CD4-positive, alpha-beta T cell treated with Interleukin-1 beta for 1 hour (primary cell): ENCODE results near the gene NPFFR2.
"Not testable (repeated sequence)": the region's sequence is repeated elsewhere in the genome, so short reads cannot be mapped to it uniquely, and the experiment has no call there.

Experiments used
- DNase-seq, 2 donors: peaks; one replicate each; pipeline ENCODE4 v3.0.0-alpha.2; 2020 to 2022

The NPFFR2 gene

DNA sequence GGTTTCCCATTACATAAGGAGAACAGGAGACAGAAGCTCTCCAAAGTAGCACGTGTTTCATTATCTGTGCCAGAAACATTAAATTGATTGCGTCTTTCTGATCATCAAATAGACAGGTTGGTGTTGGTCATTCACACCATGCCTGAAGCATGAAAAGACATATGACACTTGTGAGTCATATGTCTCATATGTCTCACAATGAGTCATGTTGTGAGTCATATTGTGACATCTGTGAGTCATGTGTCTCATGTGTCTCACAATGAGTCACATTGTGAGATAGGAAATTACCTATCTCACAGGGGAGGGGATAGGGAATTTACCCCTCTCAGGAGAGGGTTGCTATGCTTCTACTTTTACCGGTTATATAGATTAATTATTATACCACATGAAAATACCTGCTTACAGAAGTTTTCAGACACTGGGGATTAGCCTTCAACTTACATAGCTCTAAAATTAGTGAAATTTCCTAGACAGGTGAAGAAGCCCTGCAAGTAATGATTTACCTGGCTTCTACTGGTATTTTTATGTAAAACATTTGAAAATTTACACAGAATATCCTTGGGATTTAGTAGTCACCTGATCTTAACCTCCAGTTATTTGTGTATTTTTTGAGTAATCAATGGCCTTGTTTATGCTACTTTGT lies 80.8 kb downstream of the NPFFR2 start:
- no peak for DNase-seq

GRCh38 chr4:72118017-72118416 lies 86.2 kb downstream of the NPFFR2 start:
- DNase-seq: no peak

DNA sequence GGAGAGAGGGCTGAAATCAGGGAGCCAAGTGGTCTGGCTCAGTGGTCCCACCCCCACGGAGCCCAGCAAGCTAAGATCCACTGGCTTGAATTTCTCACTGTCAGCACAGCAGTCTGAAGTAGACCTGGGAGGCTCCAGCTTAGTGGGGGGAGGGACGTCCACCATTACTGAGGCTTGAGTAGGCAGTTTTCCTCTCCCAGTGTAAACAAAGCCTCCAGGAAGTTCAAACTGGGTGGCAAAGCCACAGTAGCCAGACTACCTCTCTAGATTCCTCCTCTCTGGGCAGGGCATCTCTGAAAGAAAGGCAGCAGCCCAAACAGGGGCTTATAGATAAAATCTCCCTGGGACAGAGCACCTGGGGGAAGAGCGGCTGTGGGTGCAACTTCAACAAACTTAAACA lies 88.1 kb downstream of the NPFFR2 start:
- DNase-seq: no peak

- DNase-seq: no peak
Measured at GRCh38 chr4:72128741-72129140, 96.9 kb downstream of the NPFFR2 start.

DNA sequence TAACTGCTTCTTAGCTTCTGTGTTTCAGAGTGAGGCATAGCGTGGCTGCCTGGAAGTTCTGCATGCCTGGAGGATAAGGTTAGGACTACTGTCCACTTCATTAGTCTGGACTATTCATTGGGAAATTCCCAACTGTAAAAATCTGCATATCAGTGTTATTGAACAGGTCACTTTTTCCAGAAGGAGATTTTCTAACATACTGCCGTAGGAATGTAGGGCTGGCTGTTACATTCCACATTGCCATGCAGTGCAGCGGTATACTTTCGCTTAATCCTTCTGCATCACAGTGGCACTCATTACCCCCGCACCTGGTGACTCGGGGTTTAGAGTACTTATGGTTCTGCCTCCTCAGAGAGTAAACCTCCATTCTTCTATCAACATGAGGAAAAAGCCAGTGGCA lies 104.6 kb downstream of the NPFFR2 start:
- DNase-seq: no peak

- not testable (repeated sequence) for DNase-seq
Measured at GRCh38 chr4:72139997-72140396, 108.2 kb downstream of the NPFFR2 start.

DNA sequence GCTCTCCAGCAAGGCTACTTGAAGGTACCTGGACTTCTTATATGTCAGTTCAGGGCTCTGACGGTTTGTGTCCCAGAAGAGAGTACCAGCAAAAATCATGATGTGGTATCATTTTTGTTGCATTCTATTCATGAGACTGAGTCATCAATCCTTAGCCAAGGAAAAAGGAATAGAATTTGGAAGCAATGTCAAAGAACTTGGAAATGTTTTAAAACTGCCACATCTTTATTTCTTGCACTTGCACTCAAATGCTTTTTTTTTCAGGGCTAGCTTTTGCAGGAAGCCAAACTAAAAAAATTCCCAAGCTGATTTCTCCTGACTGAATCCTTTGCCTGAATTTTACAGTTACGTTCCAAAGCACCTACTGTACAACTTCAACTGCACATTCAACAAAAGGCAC lies 112.4 kb downstream of the NPFFR2 start:
- DNase-seq: no peak

- no peak for DNase-seq
Measured at GRCh38 chr4:72152731-72153130, 120.9 kb downstream of the NPFFR2 start.

DNA sequence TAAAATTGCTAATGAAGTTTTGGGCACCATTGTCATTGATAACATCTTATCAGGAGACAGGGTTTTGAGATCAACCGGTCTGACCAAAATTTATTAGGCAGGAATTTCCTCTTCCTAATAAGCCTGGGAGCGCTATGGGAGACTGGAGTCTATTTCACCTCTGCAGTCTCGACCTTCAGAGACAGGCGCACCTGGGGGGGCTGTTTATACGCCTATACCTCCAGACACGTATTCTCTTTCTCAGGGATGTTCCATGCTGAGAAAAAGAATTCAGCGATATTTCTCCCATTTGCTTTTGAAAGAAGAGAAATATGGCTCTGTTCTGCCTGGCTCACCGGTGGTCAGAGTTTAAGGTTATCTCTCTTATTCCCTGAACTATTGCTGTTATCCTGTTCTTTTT lies 121.8 kb downstream of the NPFFR2 start:
- DNase-seq: not testable (repeated sequence)

DNA sequence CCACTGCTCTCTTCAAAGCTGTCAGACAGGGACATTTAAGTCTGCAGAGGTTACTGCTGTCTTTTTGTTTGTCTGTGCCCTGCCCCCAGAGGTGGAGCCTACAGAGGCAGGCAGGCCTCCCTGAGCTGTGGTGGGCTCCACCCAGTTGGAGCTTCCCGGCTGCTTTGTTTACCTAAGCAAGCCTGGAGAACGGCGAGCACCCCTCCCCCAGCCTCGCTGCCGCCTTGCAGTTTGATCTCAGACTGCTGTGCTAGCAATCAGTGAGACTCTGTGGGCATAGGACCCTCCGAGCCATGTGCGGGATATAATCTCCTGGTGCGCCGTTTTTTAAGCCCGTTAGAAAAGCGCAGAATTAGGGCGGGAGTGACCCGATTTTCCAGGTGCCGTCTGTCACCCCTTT lies 137.5 kb downstream of the NPFFR2 start:
- not testable (repeated sequence) for DNase-seq

- no peak for DNase-seq
Measured at GRCh38 chr4:72169861-72170260, 138.1 kb downstream of the NPFFR2 start.

DNA sequence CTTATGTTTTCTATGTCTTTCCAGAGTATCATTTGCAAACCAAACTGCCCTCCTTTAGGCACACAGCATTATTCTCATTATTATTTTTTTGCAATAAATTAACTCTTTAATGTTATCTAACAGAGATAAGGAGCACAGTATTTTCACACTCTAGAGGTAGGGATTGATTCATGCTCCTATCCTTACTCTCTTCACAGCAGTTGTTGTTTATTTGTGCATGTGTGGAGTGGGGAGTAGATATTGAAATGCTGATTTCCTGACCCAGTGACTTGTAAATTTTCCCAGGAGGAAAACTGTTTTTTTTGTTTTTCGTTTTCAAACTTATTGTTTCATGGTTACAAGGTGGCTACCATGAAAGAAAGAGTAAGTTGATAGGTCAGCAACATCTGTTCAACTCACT lies 140.0 kb downstream of the NPFFR2 start:
- no peak for DNase-seq

- DNase-seq: no peak
Measured at GRCh38 chr4:72179342-72179741, 147.5 kb downstream of the NPFFR2 start.

DNA sequence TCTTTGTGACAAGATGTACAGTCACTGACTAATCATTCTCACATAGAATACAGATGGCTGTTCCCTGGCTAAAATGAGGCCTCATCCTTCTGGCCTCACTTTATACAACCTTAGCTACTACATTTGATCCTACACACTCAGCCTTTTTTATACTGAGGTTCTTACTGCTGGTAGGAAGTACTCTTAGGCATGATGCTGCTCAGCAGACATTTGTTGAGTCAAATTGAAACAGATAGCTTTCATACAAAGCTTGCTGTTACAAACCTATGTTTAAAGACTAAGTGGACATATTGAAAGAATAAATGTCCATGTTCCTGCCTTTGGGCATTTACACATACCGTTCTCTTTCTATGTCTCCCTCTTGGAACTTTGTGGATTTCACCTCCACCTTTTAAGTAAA lies 154.9 kb downstream of the NPFFR2 start:
- no peak for DNase-seq

GRCh38 chr4:72194046-72194445 lies 162.2 kb downstream of the NPFFR2 start:
- DNase-seq: no peak

- DNase-seq: no peak
Measured at GRCh38 chr4:72194453-72194852, 162.7 kb downstream of the NPFFR2 start.
